ENCODE data around the gene SNX33. TPM values are rescaled to one million over a fixed set of nuclear protein-coding genes. Genes with fewer than 3 reads are reported as not detected.
"Not testable (repeated sequence)": the region's sequence is repeated elsewhere in the genome, so short reads cannot be mapped to it uniquely, and the experiment has no call there.

SNX33 gene
- total RNA-seq: 14.5 TPM

- DNase-seq: peak; percentile 92
Measured at GRCh38 chr15:75647370-75648155, at the start of gene SNX33. TSS of gene SNX33 (plus strand) at chr15:75647912. CDS start at chr15:75649103, 1,191 bp downstream.

DNA sequence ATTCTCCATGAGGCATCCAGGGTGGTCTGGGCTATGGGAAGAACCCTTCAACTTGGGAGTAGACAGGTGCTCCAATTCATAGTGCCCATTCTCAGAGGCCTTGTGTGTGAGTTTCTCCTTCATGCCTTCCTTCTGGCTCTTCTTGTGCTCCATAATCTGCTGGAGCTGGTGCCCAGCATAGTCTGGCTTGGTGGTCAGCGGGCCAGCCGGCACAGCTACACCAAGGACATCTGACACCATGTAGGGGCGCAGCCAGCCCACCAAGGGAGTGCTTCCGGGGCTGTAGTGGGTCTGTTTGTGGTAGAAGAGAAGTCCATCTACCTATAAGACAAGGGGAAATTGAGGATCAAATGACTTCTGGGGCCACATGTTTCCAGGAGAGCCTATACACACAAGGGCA is 49.4 kb upstream of the SNX33 start:
- no peak for DNase-seq

DNA sequence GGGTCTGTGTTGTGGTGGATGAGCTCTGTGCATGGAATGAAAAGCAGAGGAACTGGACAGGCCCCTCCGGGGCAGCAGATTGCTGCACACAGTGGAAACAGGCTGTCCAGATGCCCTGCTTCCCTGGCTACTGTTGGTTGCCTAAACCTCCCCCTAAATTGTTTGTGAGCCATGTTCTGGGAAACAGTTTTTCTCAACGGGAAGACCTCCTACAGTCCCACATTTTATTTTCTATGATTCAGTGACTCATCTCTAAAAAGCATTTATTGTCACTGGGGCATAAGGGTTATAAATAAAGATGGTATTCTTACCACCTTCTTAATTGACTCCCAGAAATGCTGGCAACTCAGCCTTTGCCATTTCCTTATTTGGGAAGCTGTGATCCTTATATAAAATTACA is 48.3 kb upstream of the SNX33 start:
- DNase-seq: no peak

GRCh38 chr15:75606026-75606425 is 41.7 kb upstream of the SNX33 start:
- DNase-seq: no peak

- no peak for DNase-seq
Measured at GRCh38 chr15:75606711-75607699, 40.7 kb upstream of the SNX33 start.

DNA sequence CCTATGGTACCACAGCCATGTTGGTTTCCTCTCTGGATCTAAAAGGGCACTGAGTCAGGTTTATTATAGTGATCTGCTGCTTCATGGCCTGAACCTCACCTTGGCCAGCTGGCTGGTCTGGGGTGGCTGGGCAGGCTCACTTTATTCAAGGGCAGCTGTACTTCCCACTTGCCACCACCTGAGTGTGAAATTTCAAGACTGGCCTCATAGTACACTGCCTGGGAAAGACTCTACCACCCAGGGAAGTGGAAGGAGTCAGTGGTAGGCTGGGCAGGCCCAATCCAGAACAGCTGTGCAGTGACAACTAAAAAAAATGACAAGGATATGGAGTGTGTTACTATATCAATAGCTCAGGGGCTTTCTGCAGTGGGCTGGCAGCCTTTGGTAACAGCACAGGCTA is 30.9 kb upstream of the SNX33 start:
- DNase-seq: no peak

GRCh38 chr15:75620058-75620820 is 27.5 kb upstream of the SNX33 start:
- peak; percentile 62 for DNase-seq

DNA sequence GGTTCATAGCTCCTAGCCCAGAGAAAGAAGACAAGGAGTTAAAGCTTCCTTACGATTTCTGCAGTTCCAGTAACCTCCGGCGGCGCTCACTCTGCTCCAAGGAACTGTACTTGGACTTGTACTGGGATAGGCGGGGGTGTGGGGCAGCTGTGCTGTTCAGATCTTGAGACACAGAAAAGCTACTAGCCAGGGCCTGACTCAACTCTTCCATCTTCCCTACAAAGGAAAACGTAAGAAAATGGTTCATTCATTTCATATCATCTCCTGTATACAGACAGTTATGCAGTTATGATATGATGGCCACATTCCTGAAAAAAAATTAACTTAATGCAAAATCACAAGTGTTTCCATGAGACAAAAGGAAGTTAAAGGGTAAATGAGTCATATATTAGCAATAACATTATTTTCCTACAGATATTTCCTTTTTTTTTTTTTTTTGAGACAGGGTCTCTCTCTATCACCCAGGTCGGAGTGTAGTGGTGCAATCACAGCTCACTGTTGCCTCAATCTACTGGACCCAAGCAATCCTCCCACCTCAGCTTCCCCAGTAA is 26.8 kb upstream of the SNX33 start:
- peak; percentile 78 for DNase-seq

DNA sequence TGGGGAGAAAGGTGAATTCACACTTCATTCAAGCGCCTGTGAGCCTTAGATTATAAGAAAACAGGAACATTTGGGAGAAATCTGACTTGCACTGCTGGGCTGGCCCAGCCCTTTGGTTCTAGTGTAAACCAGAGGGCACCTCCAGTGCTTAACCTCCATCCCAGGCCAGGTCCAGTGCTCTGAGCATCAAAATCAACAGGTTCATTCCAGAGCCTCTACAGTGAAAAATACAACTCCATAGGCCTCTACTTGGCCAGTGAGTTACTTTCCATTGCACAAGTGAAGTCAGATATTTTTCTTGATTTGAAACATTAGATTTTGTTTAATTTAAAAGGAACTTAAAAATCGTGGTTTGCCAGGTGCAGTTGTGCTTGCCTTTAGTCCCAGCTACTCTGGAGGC is 25.2 kb upstream of the SNX33 start:
- DNase-seq: no peak

DNA sequence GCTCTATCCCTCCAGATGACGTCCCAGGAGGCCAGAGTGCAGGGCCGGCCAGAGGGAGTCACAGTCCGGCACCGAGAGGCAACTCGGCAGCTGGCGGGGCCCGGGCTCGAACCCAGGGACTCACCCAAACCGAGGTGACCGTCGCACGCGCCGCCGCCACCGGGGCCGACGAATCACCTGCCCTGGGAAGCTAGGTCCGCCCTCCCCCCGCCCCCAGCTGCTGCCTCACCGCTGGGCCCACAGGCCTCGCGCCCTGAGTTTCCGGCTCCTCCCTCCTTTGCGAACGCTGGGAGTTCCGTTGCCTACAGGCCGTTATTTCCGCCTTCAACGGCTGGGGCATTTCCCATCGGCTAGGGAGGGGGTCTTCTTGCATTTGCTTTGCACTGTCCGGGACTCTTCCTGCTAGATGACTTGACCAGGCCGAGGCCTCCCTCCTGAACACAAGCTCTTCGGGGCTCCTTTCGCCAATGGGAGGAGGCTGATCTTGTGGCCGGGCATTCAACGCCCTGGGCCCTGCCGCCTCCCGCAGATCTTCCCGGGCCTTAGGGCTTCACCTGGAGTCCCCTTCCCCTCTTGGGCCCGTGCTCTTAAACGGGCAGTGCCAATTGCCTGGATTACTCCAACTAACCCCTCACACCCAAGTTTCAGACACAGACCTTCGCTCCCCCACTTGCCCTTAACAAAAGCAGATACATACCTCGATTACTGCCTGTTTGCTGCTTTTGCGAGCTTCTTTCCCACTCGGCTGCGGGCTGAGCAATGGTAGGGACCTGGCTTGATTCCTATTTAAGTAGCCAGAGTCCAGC is 22.0 kb upstream of the SNX33 start, which contains the start of gene SNUPN:
TSS of gene SNUPN (minus strand) at position 184 of the 806 bp plus-strand sequence. CDS start 4,674 bp downstream, outside the sequence.
- peak; percentile 98 for DNase-seq

DNA sequence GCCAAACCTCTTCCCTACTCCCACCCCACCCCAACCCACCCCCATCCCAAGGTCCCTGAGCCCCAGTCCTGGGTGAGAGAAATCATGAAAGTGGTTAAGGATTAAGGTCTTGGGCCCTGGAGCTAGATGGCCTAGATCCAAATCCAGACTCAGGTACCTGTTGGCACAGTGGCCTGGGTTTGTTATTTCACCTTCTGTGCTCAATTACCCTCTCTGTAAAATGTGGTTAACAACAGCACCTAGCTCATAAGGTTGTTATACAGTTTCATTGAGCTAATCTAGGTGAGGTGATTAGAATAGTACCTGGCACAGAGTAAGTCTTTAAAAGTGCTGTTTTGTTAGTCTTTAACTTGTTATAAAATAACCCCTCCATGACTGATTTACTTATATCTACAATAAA is 15.8 kb upstream of the SNX33 start:
- no peak for DNase-seq

GRCh38 chr15:75633922-75634321 is 13.8 kb upstream of the SNX33 start:
- not testable (repeated sequence) for DNase-seq

GRCh38 chr15:75636026-75636425 is 11.7 kb upstream of the SNX33 start:
- DNase-seq: no peak

DNA sequence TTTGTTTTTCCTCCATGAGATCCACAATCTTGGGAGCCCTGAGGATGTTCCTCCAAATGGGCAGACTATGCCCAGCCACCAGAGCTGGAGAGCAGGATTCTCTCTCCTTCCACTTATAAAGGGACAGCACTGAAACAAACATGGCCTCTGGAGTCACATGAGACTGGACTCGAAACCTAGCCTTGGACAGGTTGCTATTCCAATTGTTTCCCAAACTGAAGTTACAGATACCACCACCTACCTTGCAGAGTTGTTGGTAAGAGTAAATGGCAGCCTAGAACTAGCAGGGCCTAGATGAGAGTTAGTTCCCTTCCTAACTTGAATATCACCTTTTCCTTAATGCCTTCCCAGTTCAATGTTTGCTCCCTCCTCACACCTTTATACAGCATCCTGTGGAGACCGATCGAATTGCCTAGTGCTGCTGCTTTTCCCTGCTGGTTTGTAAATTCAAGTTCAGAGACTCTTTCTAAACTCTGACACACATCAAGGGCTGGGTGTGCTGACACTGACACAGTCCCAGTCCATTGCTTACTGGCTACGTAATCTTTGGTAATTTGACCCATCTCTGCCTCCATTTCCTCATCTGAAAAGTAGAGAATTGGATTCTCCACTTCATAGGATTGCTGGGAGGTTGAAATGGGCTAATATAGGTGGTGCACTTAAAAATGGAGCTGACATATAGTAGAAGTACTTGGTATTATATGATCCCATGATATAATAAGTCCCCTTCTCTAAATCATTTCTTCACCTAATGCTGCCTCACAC is 10.3 kb upstream of the SNX33 start:
- DNase-seq: no peak

DNA sequence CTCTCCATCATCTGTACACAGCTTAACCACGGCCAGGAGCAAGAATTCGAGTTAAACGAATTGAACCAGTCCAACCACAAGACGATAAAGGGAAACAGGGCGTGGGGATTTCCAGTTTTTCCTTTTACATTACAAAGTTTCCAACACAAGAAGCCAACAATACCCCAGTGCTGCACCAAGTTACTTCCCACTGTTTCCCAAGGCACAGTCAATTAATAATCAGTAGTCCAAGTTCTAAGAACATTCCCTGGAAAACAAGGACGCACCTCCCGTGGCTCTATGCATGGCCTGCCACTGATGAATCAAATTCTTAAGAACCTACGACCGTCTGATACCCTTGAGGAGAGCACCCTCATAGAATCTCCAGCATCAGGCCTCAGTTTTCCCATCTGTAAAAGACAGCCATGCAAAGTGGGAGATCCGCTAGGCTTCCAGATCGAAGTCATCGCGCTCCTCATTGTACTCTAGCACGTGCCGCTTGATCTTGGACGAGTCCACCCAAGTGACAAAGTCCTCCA is 8.5 kb upstream of the SNX33 start:
- DNase-seq: no peak

GRCh38 chr15:75639709-75640482 is 7.8 kb upstream of the SNX33 start, which contains the start of gene IMP3:
TSS of gene IMP3 (minus strand) at chr15:75640224. CDS start at chr15:75640168, 56 bp downstream.
- DNase-seq: peak; percentile 99

DNA sequence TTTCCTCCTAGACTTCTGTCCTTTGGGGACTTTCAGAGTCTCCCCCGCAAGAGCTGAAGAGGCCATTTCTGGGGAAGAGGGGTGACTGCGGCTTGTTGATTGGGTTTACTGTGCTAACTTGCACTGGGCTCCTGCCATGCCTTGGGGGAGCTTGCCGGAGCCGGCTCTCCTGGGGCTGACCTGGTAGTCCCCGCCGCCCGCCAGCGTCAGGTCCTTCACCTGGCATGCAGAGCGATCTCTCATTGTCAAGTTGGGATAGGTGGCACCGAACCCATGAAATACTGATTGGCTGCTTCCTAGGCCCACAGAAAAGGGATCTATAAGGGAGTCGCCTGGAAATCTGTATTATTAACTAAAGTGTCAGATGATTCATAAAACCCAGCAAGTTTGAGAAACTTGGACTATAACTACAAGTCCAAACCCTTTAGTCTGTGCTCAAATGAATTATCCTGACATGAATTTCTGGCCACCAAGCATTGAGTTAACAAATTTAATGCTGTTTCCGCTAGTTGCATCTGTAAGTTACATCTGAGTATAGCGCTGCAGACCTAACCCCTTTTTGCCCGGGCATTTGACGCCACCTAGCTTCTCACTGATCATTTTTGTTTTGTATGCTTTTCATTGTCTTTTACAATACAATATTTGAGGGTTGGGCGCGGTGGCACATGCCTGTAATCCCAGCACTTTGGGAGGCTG is 7.1 kb upstream of the SNX33 start:
- DNase-seq: peak; percentile 64

GRCh38 chr15:75641179-75641503 is 6.6 kb upstream of the SNX33 start:
- no peak for DNase-seq

DNA sequence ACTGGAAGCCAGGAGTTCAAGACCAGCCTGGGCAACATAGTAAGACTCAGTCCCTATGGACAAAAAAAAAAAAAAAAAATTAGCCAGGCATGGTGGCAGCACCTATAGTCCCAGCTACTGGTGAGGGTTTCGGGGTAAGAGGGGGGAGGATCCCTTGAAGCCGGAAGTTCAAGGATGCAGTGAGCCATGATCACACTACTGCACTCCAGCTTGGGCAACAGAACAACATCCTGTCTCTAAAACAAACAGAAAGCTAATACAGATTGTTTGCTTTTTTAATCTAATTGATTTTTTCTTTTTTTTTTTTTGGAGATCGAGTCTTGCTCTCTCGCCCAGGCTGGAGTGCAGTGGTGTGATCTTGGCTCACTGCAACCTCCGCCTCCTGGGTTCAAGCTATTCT is 6.1 kb upstream of the SNX33 start:
- no peak for DNase-seq
